ENCODE results near the gene LAMA1. TPM values are rescaled to one million over a fixed set of nuclear protein-coding genes. Genes with fewer than 3 reads are reported as not detected.

LAMA1 gene
- total RNA-seq, 1 experiment from 2014 or later, result not detected

DNA sequence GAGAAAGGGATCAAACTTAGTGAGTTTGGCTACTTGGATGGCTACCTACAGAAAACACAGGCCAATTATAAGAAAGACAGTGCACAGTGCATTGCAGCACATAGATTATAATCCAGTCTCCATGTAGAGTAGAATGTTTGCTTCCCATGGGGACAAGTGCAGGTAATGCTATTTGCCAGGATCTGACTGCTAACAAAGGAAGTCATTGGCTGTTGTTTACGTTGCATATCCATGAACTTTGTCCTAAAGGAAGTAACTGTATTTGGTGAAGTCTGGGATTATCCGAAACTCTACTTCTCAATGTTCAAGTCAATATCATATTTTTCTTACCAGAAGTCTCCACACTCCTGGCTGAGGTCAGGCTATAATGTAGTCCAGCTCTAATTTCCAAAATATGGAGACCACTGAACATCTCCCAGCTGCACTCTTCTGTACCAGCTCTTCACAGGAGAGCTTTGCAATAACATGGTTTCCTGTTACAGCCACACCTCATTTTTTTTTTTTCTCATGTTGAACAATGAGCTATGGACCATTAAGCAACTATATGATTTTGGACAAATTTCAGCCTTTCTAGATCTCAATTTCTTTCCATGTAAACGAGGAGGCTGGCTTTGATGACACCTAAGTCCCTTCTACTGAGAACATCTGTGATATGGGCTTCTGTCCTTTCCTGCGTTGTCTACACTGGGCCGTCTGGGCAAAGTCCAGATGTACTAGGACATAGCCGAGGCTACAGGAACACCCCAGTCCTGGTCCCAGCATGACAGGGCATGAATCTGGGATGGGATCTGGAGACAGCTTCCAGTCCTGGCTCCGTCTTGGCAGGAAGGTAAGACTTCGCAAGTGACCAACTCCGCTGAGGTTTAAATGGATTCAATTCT lies 154.8 kb downstream of the LAMA1 start:
- no peak for DNase-seq (ENCODE audit: low spot score)
- BruUV-seq (replicated peaks), result no TSS peak
- intact Hi-C loops (cut with micrococcal nuclease; ENCODE audit: unreplicated experiment), result no loop called here
- Histone ChIP-seq H3K4me3 (ENCODE audit: low read depth, low read length, poor library complexity, severe bottlenecking) (no peak overlapping the region), H3K27ac (ENCODE audit: low read depth, low read length, poor library complexity, severe bottlenecking) (no peak overlapping the region), H3K4me1 (ENCODE audit: insufficient read depth, low read length, poor library complexity, severe bottlenecking) (no peaks in the 10 kb centered on the region), H3K36me3 (ENCODE audit: insufficient read depth, low read length, poor library complexity, severe bottlenecking) (no peaks in the 10 kb centered on the region), H3K27me3 (replicated peaks; ENCODE audit: insufficient read depth, low read depth, low read length, poor library complexity) (no peaks in the 10 kb centered on the region), H3K9me3 (ENCODE audit: low read depth, low read length, poor library complexity, severe bottlenecking) (peaks cover 5% of the 10 kb centered on the region)
- ChIA-PET CTCF (no interaction called here), POLR2A (ENCODE audit: low non-redundant PET) (no interaction called here)
- TF ChIP-seq EZH2 (IDR thresholded peaks at IDR 0.05; ENCODE audit: borderline replicate concordance, low read depth, low read length, poor library complexity, severe bottlenecking), result no peak
- TF ChIP-seq, protein P1, sequence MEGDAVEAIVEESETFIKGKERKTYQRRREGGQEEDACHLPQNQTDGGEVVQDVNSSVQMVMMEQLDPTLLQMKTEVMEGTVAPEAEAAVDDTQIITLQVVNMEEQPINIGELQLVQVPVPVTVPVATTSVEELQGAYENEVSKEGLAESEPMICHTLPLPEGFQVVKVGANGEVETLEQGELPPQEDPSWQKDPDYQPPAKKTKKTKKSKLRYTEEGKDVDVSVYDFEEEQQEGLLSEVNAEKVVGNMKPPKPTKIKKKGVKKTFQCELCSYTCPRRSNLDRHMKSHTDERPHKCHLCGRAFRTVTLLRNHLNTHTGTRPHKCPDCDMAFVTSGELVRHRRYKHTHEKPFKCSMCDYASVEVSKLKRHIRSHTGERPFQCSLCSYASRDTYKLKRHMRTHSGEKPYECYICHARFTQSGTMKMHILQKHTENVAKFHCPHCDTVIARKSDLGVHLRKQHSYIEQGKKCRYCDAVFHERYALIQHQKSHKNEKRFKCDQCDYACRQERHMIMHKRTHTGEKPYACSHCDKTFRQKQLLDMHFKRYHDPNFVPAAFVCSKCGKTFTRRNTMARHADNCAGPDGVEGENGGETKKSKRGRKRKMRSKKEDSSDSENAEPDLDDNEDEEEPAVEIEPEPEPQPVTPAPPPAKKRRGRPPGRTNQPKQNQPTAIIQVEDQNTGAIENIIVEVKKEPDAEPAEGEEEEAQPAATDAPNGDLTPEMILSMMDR (conservative IDR thresholded peaks at IDR 0.05; ENCODE audit: low read depth, low read length), result no peak

DNA sequence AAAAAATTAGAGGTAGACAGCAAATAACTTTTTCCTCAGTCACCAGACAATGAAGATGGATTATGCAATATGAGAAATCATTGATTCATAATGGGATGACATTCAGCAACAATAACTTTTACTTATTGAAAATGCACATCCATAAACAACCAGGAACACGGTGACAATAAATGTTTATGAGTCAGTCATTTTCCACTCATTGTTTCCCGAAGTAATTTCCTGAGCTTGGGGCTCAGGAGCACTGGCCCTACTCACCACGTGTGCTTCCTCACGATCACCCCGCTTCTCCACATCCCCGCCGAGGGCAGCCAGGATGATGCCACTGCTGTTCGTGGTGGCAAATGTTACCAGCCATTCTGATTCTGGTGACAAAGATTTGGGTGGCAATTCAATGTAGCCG lies 156.3 kb downstream of the LAMA1 start:
- POLR2A ChIA-PET (ENCODE audit: low non-redundant PET), result no interaction called here
- no peaks in the 10 kb centered on the region for H3K4me1 ChIP-seq (ENCODE audit: insufficient read depth, low read length, poor library complexity, severe bottlenecking)
- no peak for DNase-seq (ENCODE audit: low spot score)
- H3K27me3 ChIP-seq (replicated peaks; ENCODE audit: insufficient read depth, low read depth, low read length, poor library complexity), result no peaks in the 10 kb centered on the region
- TF ChIP-seq, protein P1 (conservative IDR thresholded peaks at IDR 0.05; ENCODE audit: low read depth, low read length), result no peak
- no peak for TF ChIP-seq EZH2 (IDR thresholded peaks at IDR 0.05; ENCODE audit: borderline replicate concordance, low read depth, low read length, poor library complexity, severe bottlenecking)
- H3K27ac ChIP-seq (ENCODE audit: low read depth, low read length, poor library complexity, severe bottlenecking), result no peak overlapping the region
- no peak overlapping the region for H3K4me3 ChIP-seq (ENCODE audit: low read depth, low read length, poor library complexity, severe bottlenecking)
- CTCF ChIA-PET, result no interaction called here
- H3K36me3 ChIP-seq (ENCODE audit: insufficient read depth, low read length, poor library complexity, severe bottlenecking), result no peaks in the 10 kb centered on the region
- H3K9me3 ChIP-seq (ENCODE audit: low read depth, low read length, poor library complexity, severe bottlenecking), result peaks cover 5% of the 10 kb centered on the region
- intact Hi-C loops (cut with micrococcal nuclease; ENCODE audit: unreplicated experiment), result no loop called here
- BruUV-seq (replicated peaks), result no TSS peak

DNA sequence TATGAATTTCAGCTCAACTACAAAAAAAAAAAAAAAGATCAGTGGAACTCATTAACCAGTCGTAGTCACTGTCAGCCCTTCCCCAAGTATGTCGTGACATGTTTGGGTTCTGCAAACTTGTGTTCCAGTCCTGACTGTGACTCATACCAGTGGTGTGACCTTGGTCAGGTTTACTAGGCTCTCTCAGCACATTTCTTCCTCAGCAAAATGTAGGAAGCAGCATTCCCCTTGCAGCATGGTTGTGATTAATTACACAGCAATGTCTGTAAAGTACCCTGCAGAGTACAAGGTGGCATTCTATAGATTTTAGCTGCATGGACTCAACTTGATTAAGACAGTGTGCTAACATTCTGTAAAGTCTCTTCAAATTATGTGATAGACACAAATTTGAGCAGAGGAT lies 156.9 kb downstream of the LAMA1 start:
- H3K4me1 ChIP-seq (ENCODE audit: insufficient read depth, low read length, poor library complexity, severe bottlenecking), result no peaks in the 10 kb centered on the region
- no peak overlapping the region for H3K4me3 ChIP-seq (ENCODE audit: low read depth, low read length, poor library complexity, severe bottlenecking)
- H3K9me3 ChIP-seq (ENCODE audit: low read depth, low read length, poor library complexity, severe bottlenecking), result peaks cover 5% of the 10 kb centered on the region
- POLR2A ChIA-PET (ENCODE audit: low non-redundant PET), result no interaction called here
- no peak for DNase-seq (ENCODE audit: low spot score)
- H3K27ac ChIP-seq (ENCODE audit: low read depth, low read length, poor library complexity, severe bottlenecking), result no peak overlapping the region
- CTCF ChIA-PET, result no interaction called here
- no peaks in the 10 kb centered on the region for H3K36me3 ChIP-seq (ENCODE audit: insufficient read depth, low read length, poor library complexity, severe bottlenecking)
- TF ChIP-seq EZH2 (IDR thresholded peaks at IDR 0.05; ENCODE audit: borderline replicate concordance, low read depth, low read length, poor library complexity, severe bottlenecking), result no peak
- TF ChIP-seq, protein P1 (conservative IDR thresholded peaks at IDR 0.05; ENCODE audit: low read depth, low read length), result no peak
- intact Hi-C loops (cut with micrococcal nuclease; ENCODE audit: unreplicated experiment), result no loop called here
- no TSS peak for BruUV-seq (replicated peaks)
- no peaks in the 10 kb centered on the region for H3K27me3 ChIP-seq (replicated peaks; ENCODE audit: insufficient read depth, low read depth, low read length, poor library complexity)
